Measurements from ENCODE around the gene DGKD.

DGKD gene

DNA sequence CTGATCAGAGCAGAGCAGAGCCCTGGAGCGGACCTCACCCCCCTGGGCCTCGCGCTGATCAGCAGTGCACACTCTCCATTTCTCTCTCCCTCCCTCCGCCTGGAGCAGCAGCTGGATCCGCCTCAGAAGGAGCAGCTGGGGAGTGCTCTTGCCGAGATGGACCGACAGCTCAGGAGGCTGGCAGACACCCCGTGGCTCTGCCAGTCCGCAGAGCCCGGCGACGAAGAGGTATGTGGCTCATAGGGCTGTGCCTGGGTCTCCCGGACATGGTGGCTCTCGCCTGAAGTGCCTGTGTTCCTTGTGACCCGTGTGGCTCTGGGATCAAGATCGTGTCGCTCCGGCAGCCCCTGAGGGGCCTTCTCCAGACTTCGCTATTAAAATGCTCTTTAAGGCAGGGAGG is 109.8 kb downstream of the DGKD start:
- no peak for DNase-seq

DNA sequence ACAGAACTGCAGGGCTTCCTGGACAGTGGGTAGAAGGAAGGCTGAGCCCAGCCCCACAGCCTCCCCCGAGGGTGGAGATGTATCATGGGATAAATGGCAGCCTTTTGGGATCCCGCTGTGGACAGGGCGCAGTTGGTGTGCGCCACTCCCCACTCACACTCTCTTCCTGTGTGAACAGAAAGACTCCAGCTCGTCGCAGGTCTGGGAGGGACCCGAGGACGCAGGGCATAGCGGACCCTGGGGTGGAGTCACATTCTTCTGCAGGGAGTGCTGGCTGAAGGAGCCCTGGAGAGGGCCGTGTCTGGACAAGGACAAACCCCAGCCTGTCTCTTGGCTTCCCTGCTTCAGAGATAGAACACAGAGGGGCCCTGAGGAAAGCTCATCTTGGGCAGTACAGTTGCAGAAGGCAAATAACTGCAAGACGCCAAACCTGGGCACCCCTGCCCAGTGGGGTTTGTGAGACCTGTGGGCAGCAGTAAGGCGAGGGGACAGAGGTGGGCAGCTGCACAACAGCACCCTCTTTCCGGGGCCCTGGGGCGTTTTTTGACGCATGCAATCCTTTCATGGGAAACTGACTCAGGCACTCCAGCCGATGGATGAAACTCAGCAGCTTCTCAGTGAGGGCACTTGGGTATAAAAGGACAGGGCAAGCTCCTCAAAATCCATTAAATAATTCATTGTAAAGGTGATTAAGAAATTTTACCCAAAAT is 110.4 kb downstream of the DGKD start:
- DNase-seq: no peak

DNA sequence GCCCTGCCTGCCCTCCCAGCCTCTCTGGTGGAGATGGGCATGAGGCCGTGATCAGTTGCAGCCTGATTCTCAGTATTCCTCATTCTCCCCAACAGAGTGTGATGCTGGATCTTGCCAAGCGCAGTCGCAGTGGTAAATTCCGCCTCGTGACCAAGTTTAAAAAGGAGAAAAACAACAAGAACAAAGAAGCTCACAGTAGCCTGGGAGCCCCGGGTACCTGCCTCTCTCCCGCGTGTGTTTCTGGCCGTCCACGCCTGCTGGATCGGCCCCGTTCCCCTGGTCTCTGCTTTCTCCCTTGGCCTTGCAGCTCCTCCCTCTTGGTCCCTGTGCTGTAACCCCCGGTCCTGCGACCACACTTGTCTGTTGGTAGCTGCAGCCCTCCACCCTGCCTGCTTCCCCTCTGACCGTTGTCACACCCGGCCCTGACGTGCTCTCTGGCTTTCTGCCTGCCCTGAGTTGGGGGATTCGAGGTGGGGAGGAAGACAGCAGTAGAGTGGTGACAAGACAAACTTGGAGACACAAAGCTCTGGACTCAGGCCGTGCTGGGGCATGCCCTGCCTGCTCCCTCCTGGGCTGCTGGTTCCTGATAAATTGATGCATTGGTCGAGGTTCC is 112.8 kb downstream of the DGKD start:
- no peak for DNase-seq

DNA sequence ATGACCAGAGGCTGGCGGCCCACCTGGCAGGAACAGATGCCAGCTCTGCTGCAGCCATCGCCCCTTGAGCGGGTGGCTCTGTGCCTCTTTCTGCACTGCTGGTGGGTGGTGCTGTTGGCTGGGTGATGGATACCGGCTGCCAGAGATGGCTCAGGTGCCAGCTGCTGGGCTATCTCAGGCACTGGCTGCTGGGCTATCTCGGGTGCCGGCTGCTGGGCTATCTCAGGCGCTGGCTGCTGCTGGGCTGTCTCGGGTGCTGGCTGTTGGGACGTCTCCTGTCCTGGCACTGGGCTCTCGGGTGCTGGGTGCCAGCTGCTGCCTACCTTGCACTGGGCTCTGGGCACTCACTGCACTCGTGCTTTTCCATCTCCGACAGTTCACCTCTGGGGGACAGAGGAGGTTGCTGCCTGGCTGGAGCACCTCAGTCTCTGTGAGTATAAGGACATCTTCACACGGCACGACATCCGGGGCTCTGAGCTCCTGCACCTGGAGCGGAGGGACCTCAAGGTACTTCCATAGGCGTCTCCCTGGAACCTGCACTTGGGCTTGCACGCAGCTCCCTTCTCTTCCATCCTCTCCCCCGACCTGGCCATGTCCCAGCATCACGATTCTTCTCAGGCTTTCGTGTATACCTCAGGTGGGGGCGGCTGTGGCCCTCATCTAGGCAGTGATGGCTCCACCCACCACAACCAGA is 113.9 kb downstream of the DGKD start:
- no peak for DNase-seq

DNA sequence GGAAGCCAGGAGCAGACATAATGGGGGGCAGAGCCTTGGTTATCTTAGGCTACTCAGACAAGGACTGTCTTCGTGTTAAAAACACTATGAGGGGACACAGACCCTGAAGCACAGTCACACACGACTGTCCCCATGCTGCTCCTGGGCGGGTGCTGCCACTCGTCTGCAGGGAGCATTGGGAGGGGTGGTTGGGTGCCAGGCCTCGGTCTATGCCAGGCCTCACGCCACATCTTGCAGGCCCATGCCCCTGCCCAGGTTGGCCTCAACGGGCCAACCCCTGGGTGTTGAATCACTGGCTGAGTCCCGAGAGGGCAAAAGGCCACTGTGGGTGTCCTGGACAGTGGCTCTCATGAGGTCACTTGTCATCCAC is 114.4 kb downstream of the DGKD start:
- no peak for DNase-seq

DNA sequence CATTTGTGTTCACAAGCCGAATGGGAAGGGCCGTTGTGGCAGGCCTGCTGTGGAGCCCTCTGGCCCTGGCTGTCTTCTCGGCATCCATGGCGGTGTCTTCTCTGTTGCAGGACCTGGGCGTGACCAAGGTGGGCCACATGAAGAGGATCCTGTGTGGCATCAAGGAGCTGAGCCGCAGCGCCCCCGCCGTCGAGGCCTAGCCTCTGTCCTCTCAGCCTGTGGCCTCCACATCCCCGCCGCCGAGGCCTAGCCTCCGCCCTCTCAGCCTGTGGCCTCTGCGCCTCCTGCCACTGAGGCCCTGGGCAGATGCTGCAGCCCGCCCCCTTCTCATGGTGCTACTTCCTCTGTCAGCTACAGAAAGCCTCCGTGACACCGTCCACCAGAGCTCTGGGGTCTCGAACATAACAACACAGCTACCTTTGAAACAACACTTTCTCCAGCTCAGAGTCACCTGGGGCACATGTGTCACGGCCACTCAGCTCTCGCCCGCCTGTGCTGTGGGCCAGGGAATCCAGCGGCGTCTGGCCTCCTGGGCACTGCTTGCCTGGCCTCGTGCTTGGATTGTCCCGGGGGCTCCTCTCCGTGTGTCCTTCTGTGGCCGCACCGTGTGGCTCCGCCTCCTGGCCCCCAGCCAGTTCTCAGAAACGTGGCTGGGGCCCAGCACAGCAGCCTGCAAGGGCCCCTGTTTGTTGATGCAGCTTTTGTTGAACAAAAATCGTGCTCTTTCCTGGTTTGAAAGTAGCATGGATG is 115.1 kb downstream of the DGKD start:
- DNase-seq: no peak

DNA sequence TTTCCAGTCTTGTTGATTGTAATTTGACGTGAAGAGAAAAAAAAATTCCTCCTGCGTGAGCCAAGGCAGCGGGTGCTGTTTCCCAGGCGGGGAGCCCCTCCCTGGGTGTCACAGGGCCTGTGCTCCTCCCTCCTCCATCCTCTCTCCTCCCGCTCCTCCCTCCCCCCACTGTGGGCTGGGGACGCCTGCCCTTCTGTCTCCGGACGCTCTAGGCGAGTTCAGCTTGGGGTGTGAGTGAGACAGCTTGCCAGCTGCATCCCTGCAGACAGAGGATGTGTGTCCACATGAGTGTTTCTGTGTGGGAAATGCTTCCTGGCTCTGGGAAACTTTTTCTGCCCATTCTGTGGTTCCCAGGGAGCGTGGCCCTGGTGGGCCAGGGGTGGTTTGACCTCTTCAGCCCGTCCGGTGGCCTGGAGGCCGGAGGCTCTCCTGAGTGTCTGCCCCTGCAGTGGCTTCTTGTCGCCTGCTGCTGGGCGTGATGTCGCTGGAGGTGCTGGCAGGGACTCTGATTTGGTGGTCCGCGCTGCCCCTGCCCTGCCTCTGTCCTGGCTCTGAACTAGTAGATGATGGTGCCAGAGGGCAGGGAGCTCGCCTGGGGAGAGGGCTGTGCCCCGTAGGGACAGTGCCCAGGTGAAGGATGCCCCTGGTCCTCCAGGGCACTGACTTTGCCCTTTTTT is 115.9 kb downstream of the DGKD start:
- DNase-seq: no peak

DNA sequence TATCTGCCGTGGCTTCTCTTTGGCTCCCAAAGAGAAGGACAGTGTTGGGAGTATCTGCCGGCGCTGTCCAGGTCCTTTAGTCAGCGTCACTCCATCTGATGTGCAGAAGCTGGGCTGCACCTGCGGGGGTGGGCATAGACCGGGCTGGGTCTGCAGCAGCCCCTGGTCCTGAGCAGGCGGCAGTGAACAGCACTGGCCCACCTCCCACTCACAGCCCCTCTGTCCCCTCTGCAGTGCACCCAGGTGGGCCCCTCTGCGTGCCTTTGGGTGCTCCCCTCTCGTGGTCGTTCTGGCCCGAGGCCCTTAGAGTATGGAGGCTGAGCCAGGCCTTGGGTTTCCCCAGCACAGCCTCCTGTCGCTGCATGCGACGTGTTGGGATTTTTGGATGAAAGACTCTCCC is 116.5 kb downstream of the DGKD start:
- DNase-seq: no peak

DNA sequence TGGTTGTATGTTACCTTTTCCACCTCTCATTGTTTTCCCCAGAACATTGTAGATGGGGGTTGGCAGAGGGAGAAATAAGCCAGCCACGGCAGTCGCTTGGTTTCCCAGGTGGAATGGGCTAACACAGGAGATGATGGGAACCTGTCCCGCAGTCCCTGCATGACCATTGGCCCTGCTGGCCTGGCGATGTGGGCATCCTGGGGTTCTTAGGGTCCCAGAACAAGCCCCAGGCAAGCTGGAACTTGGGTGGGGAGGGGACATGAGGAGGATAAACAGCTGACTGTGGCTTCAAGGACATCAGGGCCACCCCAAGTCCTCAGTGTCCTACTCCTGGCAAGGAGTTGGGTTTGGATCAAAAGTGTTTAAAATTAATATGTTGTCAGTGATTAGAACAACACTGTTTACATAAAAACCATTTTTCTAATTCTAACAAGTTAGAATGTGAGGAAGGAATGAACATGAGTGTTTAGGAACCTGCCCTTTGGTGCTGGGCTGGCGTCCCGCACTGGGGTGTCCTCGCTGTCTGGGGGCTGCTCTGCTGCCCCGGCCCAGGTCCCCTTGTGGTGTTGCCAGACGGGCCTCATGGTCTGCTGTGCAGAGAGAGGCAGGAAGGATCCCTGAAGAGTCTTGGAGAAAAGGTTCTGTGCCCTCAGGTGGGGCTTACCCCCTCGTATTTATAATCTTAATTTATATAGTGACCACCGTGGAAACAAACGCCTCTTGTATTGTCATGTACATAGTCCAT is 117.2 kb downstream of the DGKD start:
- DNase-seq: no peak

DNA sequence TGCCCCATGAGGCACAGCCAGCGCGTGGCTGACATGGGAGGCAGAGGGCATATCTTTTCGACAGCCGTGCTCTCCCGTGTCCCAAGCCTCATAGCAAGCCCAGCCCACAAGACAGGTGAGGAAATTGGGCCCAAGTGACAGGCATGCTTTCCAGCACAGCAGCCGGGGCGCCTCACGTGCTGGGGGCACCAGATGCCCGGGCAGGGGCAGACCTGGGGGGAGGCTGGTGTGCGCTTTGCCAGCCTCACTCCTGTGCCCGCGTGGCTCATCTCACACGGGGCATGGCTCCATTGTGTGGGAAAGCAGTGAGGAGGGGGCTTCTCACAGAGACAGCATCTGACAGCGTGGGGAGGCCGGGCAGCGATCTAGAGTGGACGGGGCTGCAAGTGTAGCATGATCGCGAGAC is 119.1 kb downstream of the DGKD start:
- no peak for DNase-seq

DNA sequence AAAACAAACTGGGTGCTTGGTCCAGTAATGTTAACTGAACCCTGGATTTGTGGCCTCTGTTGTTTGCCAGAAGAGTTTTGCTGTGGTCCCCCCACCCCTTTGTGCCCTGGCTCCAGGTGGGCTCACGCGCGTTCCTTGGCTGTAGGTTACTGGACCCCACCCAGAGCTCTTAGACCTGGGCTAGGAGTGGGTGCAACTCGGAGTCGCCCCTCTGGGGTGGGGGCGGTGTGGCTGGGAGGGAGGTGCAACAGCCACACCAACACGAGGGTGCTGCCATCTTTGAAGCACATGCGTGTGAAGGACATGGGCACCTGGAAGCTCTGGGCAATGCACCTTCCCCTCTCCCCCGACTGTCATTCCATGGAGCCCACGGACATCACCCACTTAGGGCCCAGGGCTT is 119.6 kb downstream of the DGKD start:
- no peak for DNase-seq

DNA sequence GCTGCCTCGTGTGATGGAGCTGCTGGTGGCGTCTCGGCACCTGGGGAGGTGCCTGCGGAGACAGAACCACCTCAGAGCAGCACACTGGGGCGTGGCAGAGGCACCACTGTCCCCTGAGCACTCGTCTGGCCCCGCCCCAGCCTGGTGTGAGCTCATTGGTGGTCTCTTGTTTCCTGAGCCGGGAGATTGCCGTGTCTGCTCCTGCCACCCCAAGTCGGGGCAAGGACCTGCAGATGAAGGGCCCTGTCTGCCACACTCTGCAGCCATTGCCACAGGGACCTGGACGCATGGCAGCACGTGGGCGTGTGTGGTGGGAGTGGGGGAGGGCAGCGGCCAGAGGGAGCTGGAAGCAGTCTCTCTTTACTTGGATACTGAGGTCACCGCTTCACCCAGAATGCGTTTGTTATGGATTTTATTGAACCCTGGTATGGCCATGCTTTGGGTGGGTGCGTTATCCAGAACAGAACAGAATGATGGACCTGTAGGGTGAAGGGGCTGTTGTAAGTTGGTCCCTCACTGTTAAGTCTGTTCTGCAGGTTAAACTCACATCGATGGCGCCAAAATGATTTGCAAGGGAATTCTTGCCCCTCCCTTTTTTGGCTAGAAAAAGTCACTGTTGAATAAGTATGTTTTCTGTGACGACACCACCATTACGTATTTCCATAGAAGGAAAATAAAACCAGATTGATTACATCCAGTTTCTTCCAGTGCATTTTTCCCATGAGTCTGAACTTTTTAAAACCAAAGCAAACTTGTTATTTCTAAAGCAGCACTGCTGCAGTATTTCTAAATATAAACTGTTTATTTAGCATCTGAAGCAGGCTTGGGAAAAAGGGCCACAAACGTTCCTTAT is 120.2 kb downstream of the DGKD start:
- no peak for DNase-seq

DNA sequence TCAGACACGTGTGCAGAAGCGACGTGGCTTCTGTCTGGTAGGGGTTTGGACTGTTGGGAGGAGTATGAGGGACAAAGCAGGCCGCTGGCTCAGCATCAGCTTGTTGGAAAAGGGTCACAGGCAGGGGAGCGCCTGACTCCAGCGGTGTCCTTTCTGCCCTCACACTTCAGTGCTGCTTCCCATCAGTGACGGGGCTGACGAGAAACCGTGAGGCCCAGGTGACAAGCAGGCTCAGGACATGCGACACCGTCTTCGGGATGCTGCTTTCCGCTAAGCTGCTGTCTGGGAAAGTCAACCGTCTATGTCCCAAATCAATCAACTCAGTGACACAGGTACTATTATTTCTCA is 121.7 kb downstream of the DGKD start:
- no peak for DNase-seq

DNA sequence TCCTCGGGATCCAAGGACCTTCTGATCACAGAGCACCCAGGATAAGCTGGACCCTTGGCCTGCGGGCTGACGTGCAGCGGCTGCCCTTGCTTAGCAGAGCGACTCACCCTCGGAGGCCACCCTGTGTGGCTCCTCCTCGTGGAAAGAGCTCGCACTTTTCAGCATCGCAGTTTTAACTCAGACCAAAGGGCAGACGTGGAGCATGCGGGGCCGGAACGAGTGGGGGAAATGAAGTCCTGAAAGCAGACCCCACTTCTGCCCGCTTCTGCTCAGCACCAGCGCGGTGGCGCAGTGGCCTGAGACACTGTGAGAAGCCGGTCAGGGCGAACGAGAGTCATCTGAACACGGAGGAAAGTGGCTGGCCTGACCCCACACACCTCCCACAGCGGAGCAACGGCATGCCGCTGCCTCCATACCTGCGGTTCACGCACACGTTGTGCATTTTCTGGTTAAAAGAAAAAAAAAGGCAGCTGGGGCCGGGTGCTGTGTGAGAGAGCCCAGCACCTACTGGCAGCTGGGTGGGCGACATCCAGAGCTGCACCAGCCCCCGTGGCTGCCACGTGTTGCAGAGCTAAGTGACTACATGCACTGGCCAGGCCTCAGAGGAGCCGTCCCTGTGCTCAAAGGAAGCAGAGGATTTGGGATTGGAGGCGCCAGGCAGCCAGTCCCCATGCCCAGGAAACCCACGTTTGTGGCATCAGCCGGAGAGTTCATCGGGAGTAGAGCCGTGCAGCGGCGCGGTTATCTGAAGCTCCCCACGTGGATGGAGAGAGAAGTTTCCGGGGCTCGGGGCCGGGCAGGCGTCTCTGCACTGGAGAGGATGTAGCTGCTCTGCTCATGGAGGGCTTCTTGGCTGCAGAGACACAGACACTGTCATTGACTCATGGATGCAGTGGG is 122.6 kb downstream of the DGKD start:
- DNase-seq: no peak

DNA sequence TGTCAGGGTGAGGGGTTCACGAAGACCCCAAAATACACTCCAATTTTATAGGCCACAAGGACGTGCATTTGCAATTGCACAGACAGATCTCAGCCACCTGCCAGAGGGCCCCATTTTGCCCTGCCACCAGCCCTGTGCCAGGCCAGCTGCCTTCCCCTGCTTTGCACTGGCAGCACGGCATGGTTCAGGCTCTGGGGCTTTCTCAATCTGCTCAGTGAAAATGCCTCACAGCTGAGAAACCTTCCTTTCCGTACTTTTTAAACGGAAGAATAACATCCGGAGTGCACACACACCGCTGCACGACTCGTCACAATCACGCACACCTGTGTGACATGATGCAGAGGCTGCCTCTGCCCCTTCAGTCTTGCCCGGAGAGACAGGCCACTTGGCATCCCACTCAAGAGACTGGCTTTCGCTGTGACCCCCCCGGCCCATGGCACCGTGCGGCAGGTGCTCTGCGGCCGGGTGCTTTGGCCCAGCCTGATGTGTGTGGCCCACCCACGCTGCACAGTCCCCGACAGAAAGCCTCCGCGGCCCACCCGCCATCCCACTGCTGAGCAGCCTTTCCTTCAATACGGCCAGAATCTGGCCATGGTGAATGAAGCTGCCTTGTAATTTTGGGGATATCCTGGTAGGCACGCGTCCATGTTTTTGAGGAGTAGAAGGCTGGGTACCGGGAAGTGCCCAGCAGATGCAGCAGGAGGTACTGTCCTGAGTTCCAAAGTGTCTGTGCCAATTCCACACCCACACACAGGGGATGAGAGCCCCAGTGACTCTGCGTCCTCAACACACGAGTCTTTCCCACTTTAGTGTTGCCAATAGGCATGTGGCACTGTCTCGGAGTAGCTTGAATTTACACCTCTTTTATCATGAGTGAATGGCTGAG is 123.5 kb downstream of the DGKD start:
- DNase-seq: no peak

DNA sequence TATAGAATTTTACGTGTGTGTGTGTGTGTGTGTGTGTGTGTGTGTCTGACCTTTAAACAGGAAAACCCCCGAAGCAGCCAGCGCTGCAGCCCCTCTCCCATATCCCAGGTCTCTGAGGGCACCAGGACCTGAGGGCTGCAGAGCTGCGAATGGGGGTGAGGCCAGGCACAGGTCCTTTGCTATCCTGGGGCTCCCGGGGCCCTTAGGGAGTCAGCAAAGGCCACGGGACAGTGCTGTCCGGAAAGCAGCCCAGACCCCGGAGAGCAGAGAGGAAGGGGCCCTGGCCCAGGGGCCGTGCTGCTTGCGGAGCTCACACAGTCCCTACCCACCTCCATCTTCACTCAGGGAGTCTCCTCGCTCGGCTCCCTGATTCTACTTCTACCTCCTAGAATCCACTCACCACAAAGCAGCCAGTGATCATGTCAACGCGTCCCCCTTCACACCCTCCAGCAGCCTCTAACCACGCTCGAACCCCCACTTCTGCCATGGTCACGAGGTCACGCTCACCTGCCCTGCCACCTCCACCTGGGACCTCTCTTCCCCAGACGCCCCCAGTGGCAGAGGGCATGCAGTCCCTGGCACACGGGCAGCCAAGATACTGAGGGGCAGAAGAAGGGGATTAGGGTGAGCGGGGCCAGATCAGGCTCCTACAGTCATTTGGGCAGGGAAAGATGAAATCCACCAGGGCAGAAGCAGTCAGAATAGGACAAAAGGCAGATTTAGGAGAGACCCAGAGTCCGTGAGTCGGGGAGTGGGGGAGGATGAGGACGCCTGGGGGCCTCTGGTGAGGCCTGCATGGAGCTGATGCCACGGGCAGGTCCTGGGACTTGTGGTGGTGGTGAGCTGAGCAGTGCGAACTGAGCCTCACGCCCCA is 125.6 kb downstream of the DGKD start:
- DNase-seq: no peak

DNA sequence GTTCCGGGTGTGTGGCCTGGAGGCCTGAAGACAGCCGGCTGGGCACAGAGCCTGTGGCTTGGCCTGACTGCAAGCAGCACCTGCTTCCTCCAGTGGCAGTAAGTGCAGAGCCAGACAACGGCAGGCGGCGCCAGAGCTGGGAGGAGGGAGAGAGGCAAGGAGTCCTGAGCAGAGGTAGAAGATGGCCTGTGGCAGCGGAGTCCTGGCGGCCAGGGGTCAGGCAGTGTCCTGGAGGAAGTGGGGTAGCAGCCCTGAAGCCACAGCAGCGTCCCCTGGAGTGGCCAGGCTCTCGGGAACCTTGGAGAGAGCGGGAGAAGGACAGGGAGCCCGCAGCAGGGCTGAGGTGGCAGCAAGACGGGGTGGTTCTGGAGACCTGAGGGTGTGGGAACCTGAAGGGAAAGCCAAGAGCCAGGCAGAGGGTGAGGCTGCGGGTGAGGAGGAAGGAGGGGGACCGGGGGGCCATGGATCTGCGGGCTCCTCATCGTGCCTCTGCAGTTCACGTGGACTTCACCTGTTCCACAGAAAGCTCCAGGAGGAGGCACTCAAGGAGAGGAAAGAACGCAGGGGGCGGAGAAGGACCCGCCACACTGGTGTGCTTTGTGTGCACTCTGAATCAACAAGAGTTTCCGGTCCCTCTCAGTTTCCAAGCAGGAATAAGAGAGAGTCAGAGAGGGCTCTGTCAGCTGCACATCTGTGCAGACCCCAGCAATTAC is 126.4 kb downstream of the DGKD start:
- no peak for DNase-seq
